Stimulated activated CD4-positive, alpha-beta T cell treated with anti-CD3 and anti-CD28 coated beads, TNF-alpha, amount 100 ng/mL, for 1 hour (primary cell): ENCODE measurements around the gene WARS2.
"Not testable (repeated sequence)": the region's sequence is repeated elsewhere in the genome, so short reads cannot be mapped to it uniquely, and the experiment has no call there.

Experiments used
- DNase-seq, 3 donors: peaks; one replicate each; pipeline ENCODE4 v3.0.0-alpha.2; 2020; ENCODE audit warnings: low read depth in 3 of 3, low spot score in 1 of 3

Gene WARS2

DNA sequence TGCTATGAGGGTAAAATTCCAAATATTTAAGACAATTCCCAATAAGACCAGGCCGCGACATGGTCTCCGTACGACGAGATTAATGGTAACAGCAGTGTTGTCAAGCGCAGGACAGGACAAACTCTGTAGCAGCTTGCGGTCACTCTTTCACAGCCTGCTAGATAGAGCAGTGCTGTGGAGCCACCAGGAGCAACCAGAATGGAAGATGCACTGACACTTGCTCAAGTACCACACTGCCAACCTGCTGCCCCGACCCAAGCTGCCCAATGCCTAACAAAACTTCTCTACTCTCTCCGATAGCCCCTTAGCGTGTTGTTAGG is 636 bp downstream of the WARS2 start:
- no peak for DNase-seq

GRCh38 chr1:119139403-119139802 is 1.1 kb downstream of the WARS2 start:
- no peak for DNase-seq

- no peak for DNase-seq
Measured at GRCh38 chr1:119136401-119136800, 4.1 kb downstream of the WARS2 start.

GRCh38 chr1:119133987-119134386 is 6.5 kb downstream of the WARS2 start:
- DNase-seq = no peak

GRCh38 chr1:119132179-119132578 is 8.3 kb downstream of the WARS2 start:
- DNase-seq = no peak

- no peak for DNase-seq
Measured at GRCh38 chr1:119125874-119126273, 14.6 kb downstream of the WARS2 start.

- no peak for DNase-seq
Measured at GRCh38 chr1:119124764-119125163, 15.7 kb downstream of the WARS2 start.

DNA sequence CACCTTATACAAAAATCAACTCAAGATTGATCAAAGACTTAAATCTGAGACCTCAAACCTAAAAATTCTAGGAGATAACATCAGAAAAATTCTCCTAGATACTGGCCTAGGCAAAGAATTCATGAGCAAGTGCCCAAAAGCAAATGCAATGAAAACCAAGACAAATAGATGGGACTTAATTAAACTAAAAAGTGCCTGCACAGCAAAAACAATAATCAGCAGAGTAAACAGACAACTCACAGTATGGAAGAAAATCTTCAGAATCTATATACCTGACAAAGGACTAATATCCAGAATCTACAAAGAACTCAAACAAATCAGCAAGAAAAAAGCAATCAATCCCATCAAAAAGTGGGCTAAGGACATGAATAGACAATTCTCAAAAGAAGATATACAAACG is 18.6 kb downstream of the WARS2 start:
- not testable (repeated sequence) for DNase-seq

GRCh38 chr1:119116725-119117124 is 23.7 kb downstream of the WARS2 start:
- no peak for DNase-seq

GRCh38 chr1:119115736-119116135 is 24.7 kb downstream of the WARS2 start:
- no peak for DNase-seq

DNA sequence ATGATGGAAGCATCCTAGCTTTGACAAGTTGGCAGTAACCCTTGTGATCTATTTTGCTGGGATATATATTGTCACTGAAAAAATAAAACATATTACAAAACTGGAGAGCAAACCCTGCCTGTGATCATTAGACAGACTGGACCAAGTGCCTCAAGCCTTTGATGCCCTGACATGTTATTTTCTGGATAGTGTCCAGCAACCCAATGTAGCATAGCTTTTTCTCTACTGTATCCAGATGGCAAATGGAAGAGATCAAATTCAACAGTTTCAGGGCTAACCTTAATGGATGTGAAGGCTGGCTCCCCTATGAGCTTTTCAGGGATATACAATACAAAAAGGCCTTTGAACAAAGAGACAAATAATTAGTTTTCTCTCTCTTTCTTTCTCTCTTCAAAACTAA is 25.1 kb downstream of the WARS2 start:
- no peak for DNase-seq

DNA sequence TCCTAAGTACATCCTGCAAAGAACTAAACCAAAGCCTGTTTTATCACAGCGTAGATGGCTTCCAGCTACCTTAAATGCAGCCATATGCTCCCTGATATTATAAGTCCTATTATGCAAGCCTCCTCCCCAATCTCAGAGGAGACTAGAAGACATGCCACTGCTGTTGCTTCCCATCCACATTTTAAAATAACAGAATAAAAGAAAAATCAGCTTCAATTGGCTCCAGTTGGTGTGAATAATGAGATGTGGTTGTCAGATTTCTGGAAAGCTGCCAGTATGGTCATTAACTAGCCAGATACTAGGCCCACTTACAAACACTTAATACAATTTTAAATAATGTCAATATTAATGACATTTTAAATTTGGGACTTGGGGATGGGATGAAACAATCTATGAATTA is 25.7 kb downstream of the WARS2 start:
- no peak for DNase-seq

DNA sequence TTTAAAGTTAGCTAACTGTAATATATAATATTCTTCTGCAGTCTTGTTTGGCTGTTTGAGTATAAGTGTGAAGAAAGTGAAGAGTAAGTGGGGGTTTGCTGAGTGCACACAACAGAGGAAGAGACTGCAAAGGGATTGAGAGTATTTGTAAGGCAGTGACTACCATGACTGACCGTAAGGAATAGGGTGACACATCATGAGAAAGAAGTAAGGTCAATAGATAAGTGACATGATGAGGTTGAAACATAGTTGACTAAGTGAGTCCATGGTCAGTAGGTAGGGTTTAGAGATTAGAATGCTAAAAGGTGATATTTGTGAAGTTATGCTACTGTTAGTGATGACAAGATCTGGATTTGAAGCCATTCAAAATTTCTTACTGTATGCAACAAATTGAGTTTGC is 27.7 kb downstream of the WARS2 start:
- no peak for DNase-seq

- no peak for DNase-seq
Measured at GRCh38 chr1:119112244-119112643, 28.2 kb downstream of the WARS2 start.

GRCh38 chr1:119108988-119109387 is 31.5 kb downstream of the WARS2 start:
- DNase-seq = no peak

DNA sequence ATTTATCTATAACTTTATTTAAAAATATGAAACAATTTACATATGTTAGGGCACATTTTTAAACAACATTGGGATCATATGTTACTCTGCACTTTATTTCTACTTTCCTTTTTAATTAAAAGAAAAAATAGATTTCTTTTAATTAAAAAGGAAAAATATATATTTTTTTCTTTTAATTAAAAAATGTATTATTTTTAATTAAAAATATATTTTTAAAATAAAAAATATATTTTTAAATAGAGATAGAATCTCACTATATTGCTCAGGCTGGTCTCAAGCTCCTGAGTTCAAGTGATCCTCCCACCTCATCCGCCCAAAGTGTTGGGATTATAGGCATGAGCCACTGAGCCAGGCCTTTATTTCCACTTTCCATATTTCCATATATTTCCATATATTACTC is 36.7 kb downstream of the WARS2 start:
- DNase-seq = no peak

- DNase-seq = no peak
Measured at GRCh38 chr1:119102051-119102450, 38.4 kb downstream of the WARS2 start.

GRCh38 chr1:119101563-119101962 is 38.9 kb downstream of the WARS2 start:
- DNase-seq = no peak

DNA sequence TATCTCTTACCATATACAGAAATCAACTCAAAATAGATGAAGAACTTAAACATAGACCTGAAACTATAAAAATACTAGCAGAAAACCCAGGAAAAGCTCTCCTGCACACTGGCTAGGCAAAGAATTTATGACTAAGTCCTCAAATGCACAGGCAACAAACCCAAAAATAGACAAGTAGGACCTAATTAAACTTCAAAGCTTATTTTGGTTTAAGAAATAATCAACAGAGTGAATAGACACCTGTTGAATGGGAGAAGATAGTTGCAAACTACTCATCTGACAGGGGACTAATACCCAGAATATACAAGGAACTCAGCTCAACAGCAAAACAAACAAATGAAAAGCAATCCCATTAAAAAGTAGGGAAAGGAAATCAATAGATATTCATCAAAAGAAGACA is 40.7 kb downstream of the WARS2 start:
- no peak for DNase-seq

DNA sequence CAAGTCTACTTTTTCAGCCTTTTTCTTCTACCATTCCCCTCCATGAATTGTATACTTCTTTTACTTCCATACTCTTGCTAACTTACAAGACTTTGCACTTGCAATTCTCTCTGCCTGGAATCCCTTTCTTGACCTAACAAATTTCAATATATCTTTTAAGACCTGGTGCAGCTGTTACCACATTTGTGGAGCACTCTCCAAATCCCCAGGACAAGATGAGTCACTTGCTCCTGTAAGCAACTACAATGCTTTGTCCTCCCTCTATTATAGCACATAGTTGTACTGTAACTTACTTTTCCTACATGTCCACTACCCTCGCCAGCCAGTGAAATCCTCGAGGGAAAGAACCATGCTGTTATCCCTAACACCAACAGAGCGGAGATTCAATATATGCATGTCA is 43.1 kb downstream of the WARS2 start:
- DNase-seq = no peak

DNA sequence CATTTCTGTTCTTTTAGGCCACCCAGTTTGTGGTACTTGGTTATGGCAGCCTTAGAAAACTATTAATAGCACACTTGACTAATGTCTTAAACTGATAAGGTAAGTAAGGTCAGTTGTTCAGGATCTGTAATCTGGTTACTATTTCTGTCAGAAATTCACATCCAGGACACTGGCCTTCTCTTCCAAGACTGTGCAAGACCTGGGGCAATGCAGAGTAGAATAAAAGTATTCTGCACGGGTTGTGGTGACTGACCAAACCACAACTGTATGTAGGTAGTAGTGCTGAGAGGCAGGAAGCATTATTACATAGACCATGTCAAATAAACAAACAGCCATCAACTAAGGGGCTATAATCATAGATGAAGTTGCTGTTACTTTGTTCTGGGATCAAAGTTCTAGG is 46.7 kb downstream of the WARS2 start:
- no peak for DNase-seq

- DNase-seq = no peak
Measured at GRCh38 chr1:119091618-119092017, 48.8 kb downstream of the WARS2 start.

- DNase-seq = no peak
Measured at GRCh38 chr1:119090250-119090649, 50.2 kb downstream of the WARS2 start.

GRCh38 chr1:119086830-119087229 is 53.6 kb downstream of the WARS2 start:
- no peak for DNase-seq
